GM03348 (cell line): Measurements from ENCODE around the gene RAD51B.
"Not testable (repeated sequence)": the region's sequence is repeated elsewhere in the genome, so short reads cannot be mapped to it uniquely, and the experiment has no call there.

Source experiments
- DNase-seq: peaks from one replicate; pipeline ENCODE4 v3.0.0; 2012; ENCODE audit warnings: low spot score

RAD51B gene

DNA sequence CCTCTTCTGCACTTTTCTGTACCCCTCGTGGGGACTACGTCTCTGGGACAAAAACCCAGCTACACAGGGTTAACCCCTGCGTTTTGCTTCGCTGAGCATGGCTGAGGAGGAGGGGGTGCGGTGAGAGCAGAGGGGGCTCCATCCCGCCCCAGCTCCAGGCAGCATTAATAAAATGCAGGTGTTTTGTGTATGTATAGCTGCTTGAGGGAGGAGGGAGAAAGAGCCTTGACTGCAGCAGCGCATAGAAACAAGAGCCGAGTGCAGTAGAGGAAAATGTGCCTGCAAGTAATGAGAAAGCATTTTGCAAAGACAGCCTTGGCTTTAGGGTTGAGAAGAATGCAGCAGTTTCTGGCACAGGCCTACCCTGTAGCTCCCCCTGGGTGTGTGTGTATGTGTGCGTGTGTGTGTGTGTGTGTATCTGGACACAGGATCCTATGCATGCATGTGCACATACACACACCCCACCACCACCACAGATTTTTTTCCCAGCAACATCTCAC is 869.3 kb downstream of the RAD51B start:
- peak; percentile 46 for DNase-seq

DNA sequence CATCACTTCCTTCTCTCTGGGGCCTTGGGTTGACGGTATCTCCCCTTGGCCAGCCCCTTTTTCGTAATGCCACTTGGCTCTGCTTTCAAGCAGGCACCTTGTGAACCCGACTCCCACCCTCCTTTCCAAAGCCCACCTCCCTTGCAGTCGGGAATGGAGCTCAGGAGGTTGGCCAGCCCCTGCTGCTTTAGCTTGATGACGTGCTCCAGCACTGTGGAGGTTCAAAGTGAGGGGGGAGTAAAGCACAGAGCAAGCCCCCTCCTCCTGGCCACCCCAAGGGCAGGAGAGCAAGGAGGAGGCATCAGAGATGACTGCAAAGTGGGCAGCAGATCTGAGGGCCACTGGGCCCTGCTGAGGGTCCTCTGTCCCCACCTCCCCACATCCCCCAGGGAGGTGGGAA is 869.9 kb downstream of the RAD51B start:
- no peak for DNase-seq

DNA sequence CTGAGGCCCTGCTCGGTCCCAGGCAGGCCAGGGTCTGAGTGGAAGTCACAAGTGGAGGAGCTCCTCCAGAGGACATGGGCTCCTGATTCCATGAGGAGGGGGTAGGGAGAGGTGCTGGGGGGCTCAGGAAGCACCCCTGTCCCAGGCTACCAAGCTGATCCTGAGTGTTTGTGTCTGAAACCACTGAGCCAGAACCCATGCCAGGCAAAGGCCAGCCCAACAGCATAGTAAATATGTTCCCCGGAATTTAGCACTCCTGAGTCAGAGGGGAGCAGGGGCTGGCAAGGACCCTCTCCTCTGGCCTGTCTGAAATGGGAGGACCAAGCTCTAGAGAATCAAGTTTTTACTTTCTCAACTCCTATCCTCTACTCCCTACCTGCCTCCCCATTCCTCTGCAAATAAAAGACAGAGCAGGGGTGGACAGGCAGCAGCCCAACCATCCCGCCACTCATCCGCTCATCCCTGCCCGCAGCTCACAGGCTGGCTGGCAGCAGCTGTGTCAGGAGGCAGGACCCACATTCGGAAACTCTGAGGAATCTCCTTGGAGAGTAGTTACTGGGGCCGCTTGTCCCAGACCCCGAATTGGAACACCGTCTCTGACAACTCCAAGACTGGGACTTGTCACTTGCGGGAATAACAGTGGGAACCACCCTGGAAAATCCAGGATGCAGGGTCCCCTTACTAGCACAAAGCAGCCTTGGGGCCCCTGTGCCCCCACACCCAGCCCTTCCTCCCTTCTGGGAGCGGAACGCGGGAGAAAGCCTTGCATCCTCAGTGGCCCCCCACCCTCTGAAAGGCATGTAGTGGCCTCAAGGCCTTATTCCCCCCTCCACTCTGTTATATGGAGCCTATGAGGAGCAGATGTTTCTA is 870.7 kb downstream of the RAD51B start:
- peak; percentile 54 for DNase-seq

DNA sequence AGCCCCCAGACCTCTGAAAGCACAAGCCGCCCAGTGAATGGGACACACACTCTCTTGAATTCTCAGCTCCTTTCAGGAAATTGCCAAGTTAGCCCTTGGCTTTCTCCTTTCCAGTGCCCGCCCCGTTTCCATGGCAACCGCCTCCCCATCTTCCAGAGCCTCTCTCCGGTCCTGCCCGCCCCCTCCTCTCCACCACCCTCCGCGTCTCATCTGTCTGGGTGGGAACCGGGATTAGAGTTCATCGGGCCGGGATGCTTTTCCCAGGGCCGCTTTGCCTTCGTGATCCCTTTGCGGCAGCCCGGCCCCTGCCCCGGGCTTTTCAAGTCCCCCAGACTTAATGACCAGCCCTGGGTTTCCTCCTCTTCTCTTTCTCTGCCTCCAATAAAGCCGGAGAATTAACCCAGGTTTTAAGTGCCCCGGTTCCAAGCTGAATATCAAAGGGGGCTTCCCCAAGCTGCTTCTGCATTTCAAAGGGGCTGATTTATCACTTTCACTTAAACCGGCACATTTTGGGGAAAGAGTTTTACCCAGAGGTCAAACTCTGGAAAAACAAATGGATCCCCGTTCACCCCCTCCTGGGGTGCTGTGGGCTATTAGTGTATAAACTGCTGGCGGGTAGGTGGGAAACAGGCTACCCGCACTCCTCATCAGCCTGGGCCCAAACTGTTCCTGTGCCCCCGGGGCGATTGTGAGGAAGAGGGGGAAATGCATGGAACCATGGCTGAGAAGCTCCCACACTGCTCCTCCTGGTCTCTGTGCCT is 871.6 kb downstream of the RAD51B start:
- no peak for DNase-seq

DNA sequence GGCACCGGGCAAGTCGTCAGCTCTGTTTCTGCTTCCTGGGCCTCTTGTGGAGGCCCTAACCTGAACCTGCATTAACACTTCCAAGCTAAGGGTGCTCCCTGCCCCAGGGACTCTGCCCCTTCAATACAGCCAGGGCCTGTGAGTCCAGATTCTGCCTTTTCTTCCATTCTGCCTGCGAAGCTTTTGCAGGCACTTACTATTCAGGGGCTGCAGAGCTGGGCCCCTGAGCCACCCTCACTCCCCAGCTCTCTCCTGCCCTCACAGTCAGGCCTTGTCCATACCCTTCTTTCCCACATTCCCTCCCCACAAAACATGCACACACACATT is 872.2 kb downstream of the RAD51B start:
- DNase-seq = no peak

DNA sequence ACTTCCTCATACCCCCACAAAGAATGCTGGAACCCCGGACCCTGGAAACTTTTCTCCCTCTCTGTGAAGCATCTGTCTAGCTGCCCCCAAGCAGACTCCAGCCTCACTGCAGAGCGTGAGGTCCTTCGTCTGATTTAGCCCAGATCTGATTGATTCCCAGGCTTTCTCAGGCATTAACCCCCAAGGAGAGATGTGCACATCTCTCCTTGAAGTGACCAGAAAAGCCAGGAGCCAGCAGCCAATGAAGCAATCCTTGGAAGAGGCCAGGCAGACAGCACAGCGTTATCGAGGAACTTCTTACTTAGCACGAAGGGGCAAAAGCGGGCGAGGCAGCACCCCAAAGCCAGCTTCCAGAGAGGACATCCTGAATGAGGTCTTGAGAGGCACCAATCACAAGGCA is 872.6 kb downstream of the RAD51B start:
- no peak for DNase-seq

DNA sequence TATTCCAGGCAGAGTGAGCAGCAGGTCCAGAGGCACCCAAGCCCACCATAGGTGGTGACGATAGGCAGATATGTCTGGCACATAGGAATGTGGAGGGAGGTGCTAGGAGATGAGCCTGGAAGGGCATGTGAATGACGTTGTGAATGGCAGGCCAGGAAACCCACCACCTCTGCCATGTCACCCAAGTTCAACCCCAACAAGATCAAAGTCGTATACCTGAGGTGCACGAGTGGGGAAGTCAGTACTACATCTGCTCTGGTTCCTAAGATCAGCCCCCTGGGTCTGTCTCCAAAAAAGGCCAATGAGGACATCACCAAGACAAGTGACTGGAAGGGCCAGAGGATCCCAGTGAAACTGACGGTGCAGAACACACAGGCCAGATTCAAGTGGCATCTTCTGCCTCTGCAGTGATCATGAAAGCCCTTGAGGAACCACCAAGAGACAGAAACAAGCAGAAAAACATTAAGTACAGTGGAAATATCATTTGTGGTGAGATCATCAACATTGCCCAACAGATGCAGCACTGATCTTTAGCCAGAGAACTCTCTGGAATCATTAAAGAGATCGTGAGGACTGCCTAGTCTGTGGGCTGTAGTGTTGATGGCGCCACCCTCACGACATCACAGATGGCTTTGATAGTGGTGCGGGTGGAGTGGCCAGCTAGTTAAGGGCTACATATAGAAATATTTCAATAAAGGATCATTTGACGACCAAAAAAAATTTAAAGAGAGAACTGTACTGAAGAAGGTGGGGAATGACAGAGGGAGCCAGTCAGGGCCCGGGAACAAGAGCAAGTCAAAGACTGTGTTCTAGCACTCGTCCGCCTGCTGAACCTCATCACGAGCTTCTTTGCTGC is 873.6 kb downstream of the RAD51B start:
- DNase-seq = peak; percentile 72

DNA sequence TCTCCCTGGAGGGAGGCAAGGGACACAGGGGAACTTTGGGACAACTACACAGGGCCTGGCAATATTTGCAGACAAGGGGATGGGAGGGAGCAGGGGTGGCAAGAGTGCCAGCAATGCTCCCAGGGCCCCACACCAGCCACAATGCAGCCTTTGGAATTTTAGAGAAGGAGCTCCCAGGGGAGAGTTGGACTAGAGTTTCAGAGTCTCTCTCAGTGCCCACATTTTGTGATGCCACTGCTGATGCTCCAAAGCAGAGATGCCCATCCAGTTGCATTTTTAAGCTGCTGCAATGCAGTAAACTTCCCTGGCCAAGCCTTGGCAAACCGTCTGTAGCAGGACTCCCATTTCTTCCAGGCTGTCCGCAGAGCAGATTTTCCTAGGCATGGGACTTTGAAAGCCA is 874.3 kb downstream of the RAD51B start:
- no peak for DNase-seq

DNA sequence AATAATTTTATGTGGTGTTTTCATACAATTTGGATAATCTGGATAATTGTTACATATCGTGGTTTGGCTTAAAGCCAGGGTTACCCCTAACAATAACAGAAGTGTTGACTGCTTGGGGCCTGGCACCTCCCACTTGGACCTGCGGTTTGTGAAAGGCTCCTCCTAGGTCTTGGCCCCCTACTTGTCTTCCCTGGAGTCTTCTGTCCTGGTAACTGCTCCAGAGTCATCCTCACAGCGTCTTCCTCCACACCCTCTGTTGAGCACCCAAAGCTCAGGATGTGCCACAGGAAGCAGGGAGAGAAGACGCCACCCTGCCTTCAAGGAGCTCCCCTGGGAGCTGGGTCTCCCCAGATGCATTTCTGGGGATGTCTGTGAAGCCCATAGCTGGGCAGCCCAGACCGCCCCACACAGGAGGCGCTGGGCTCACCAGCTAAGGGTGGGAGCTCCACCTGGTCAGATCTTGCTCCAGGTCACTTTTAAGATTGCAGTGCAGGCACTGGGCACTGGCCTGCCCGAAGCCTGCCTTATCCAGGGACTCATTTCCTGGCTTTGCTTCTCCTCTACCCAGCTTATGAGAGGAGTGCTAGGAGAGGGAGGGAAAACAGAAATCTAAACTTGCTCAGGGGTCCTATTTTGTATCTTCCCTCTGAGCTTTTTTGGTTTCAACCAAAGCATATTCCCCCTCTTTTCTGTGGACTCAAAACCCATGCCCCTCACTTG is 875.1 kb downstream of the RAD51B start:
- peak; percentile 76 for DNase-seq

DNA sequence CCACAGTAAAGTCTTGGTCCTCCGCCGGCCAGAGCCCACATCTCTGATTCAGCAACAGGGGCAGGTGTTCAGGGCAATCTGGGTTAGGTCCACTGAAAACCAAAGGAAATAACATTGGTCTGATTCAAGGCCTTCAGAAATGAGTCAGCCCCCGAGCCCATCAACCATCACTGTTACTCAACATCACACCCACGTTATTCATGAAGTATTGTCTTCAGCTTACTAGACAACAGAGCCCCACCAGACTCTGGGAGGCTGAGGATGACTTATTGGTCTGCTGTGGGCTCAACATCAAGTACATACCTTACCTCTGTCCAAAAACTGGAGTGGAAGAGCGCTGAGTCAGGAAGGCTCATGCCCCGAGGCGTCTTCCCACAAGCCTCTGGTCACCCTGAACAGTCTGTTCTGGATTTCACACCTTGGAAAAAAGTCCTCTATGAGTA is 875.8 kb downstream of the RAD51B start:
- DNase-seq = peak; percentile 94

DNA sequence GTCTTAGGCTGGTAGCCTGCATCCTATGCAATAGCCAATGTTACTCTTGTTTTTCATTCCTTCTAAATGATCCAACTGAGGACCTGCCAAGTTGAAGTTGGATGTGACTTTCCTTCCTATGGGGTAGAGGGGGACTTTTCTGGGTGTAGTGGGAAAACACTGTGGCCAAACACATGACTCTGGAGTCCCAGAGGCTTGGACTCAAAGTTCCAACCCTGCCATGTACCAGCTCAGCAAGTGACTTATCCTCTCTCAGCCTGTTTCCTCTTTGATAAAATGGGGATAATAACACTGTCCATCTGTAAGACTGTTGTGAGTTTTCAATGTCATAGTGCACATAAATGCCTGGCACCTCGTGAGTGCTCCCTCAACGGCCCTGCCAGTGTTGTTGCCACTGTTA is 876.3 kb downstream of the RAD51B start:
- DNase-seq = no peak

DNA sequence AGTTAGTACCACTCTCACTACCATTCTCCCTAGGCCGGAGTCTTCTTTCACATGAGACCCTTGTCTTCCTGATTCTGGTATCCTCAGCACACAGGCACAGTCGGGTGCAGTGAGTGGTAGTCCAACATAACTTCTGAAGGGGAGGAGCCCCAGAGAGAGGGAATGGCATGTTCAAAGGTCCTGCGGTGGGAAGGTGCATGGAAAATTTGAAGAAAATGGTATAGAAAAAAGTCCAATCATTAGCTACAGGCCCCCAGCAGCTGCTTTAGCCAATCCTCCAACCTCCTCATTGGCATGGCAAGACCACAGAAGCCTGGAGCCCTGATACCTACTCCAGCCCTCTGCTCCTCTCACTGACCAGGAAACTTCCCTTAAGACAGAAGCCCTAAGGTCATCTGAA is 876.7 kb downstream of the RAD51B start:
- no peak for DNase-seq

DNA sequence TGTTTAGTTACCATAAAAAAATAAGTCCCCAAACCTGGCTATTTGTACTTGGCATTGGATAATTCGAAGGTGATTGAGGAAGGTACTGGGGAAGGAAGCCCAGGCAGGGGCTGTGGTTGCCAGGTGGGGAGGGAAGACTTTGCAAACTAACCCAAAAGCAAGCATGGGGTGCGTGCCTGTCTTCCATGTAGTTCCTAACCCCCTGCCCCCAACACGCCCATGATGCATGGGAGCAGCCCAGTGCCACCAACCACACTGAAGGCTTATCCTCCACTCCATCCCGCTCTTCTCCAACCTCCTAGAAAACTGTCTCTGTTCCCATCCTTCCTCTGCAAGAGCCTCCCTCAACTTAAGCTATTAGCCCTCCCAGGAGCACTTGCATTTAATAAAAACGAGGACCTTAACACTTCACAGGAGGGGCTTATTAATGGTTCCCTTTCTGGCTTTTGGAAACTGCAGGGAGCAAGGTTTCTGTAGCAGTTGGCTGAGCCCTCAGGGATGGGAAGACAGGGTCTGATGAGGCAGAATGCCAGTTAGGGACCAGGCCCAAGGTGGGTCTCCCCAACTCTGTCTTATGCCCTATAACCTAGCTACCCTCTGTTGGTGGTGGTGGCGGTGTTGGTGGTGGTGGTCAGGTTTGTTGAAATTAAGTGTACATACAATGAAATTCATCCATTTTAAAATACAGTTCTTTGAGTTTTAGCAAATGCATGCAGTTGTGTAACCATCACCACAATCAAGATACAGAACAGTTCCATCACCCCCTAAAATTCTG is 877.3 kb downstream of the RAD51B start:
- DNase-seq = no peak

DNA sequence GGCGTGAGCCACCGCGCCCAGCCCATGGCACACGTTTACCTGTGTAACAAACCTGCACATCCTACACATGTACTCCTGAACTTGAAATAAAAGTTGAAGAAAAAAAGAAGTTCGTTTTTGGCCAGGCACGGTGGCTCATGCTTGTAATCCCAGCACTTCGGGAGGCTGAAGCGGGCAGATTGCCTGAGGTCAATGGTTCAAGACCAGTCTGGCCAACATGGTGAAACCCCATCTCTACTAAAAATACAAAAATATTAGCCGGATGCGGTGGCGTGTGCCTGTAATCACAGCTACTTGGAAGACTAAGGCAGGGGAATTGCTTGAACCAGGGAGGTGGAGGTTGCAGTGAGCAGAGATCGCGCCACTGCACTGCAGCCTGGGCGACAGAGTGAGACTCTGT is 879.2 kb downstream of the RAD51B start:
- not testable (repeated sequence) for DNase-seq

DNA sequence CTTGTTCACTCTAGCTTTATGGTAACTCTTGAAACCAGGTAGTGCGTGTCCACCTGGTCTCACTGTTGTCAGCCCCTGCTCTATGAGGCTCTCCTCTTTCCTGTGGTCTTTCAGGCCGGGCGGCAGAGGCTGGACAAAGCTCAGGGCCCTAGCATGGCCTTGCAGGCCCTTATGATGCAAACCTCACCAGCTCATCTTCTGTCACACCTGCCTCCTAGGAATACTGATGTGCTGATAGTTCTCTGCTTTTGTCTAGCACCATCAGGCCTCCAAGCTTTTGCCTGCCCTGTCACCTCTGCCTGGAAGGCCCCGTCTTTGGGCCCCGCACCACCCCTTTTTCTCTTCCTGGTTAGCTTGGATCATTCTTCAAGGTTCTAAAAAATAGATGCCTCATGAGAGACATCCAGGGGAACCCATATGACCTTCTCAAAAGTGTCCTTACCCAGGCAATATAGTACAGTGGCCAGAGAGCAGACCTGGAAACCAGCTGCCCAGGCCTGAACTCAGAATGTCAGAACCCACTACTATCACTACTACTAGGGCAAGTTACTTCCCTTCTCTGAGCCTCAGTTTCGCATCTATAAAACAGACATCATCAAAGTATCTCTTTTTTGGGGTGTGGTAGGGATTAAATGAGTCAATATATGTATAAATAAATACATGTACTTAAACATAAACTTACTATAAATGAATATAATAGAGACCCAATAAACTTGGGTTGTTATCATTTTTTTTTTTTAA is 881.6 kb downstream of the RAD51B start:
- no peak for DNase-seq

DNA sequence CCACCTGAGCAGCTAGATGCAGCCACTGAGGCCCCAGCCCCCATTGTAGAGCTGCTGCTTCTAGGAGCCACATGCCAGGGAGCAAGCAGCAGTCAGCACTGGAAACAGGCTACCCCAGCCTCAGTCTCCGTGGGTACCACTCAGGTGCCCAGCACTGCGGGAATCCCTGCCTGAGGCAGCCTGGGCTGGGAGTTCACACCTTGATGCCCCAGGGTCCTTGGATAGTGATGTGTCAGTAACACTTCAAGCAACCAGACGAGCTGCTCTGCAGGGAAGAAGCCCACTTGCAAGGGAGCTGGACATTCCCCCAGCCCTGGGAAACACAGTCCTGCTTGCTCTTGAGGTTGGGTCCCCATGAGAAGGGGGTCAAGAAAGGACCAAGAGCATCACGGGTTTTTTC is 882.6 kb downstream of the RAD51B start:
- no peak for DNase-seq

DNA sequence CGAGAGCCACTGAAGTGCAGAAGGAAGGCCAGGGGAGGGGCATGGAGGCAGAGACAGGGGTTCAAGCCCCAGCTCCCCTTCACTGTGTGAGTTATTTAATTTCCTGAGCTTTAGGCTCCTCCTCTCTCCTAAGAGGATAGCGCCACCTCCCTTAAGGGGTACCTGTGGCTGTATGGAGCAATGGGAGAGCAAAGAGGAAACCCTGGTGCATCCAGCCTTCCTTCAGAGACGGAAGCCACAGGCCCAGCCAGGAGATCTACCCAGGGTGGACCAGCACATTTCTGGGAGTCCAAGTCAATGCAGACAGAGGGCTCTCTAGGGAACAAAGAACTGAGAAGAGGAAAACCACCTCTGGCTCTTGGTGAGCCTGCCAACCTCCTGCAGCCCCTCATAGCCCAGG is 883.0 kb downstream of the RAD51B start:
- no peak for DNase-seq

DNA sequence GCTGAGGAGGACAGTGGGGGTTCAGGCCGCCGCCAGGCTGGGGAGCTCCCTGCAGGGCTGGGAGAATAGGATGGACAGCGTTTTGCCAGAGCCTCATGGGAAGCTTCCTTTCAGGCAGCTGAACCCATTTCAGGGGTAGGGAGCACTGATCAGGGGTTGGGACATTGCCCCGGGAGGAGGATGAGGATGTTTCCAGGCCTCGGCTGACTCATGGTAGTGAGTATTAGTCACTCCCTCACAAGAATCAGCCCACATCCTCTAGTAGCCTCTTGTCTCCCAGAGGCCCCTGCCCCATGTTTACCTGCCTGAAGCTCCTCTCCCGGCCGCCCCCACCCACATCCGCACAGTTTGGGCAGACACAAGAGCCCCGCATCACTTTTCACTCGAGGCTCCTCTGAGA is 883.5 kb downstream of the RAD51B start:
- peak; percentile 85 for DNase-seq

DNA sequence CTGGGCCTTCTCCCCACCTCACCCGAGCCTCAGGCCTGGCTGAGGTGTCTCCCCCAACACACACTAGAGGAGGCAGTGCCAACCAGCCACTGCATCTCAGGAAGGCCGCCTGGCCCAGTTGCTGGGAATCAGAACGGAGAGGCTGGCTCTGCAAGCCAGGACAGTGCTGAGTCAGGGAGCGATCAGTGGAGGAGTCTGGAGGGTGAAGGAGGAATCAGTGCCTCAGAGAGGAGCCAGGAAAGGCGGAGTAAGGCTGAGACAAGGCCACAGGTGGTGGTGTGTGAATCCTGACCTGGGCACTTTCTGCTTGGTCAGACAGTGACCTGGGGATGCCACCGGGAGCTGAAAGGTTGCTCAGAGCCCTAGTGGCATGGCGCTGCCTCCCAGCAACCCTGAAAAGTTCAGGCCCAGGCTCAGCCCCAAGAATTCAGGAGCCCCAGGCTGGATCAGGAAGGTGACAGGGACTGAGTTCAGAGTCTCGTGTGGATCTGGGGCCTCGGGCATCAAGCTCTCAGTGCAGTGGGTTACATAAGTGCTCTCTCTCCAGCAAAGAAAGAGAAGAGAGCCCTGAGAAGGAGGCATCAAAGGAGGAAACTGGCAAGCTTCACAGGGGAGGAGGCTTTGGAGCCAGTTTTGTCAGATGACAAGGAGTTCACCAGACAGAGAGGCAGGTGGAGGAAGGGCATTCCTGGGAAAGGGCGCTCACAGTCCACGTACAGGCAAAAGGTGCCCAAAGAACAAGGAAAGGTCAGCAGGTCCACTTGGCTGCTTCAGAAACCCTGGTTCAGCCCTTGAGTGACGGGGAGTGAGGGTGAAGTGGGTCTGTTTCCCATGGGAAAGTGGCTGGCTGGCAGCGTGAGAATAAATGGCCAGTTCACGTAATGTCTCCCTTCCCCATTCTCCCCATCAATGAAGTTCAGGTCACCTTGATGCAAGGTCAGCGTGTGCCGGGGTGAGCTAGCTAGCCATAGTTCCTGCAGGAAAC is 885.4 kb downstream of the RAD51B start:
- DNase-seq = peak; percentile 79
